Activated CD4-positive, alpha-beta T cell treated with anti-CD3 and anti-CD28 coated beads, Interleukin-2, amount 50 U/mL, for 4 hours (primary cell): ENCODE results near the gene MARCO.
"Not testable (repeated sequence)": the region's sequence is repeated elsewhere in the genome, so short reads cannot be mapped to it uniquely, and the experiment has no call there.

Experiments used
- DNase-seq, 2 experiments: peaks; one replicate each; pipeline ENCODE4 v3.0.0-alpha.2; 2020

The MARCO gene

DNA sequence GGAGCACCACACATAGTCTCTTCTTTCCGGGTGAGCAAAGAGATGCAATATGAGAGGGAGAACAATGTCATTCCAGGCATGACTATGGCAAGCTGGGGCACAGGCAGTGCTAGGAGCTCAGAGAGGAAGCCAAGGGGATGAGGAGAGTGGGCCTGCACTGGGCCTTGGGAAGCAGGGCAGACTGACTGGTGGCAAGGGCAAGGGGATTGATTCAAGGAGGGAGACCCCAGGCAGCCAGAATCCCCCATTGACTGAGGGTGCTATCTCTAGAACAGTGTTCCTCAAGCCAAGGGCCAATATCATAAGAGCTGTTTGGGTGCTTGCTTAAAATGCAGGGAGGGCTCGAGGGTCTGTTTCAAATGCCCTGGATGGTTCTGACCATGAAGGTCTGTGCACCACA lies 36.1 kb downstream of the MARCO start:
- no peak for DNase-seq

DNA sequence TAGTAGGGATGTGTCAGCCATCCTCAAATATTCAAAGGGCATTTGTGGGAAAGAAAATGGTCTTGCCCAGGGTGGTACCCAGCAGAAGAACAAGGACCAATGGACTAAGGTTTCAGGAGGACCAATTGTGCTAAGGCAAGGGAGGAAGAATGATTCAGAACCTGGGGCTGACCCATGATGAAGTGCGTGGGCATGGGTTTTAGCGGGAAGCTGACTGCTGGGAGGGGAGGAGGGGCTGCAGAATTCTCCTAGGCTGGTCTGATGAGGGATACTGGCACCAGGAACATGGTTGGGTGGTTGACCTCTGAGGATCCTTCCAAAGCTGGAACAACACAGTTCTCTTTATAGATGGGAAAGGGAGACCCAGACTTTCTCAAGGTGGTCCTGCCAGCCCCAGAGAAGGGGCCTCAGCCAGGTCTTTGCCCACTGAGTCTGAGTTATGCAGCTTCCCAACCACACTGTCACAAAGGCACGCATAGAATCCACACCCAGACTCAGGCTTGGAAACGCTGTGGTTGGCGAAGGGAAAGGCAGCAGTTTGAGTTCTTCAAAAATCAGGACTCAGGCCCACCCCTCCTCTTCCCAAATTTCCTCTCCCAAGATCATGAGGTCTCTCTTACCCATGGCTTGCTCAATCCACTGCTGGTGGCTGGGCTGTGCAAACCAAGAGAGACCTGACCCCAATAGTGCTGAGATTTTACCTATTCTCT lies 37.3 kb downstream of the MARCO start:
- DNase-seq = no peak

DNA sequence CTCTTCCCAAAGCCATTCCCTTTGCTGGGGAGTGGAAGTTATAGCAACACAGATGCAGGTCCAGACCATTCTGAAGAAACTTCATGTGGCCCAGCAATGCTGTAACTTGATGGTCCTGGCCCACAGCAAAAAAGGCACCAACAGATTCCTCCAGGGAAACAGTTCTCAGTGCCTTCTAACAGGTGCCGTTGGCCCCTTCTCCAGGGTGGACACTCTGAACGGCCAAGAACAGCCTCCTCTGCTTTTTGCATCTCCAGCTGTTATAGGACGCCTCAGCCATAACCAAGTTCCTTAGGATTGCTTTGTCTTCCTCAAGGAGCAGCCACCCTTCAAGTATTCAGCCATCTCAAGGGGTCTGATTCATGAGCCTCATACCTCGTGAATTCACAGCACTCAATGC lies 38.0 kb downstream of the MARCO start:
- no peak for DNase-seq

DNA sequence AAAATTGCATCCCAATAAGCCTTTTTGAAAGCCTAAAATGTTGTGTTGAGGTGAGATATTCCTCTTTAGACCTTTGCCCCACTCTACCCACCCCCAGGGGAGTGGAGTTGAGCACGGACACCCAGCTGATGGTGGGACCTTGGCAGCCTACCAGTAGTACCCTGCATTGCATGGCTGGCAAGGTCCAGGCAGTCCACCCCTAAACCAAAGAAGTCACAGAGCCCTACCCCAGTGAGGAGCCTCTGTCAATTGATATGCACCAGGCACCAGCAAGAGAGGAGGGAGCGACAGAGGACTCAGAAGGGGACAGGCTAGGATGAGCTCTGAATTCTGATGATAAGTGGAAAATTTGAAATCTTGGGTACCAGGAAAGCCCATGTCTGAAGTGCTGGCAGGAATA lies 38.6 kb downstream of the MARCO start:
- no peak for DNase-seq

DNA sequence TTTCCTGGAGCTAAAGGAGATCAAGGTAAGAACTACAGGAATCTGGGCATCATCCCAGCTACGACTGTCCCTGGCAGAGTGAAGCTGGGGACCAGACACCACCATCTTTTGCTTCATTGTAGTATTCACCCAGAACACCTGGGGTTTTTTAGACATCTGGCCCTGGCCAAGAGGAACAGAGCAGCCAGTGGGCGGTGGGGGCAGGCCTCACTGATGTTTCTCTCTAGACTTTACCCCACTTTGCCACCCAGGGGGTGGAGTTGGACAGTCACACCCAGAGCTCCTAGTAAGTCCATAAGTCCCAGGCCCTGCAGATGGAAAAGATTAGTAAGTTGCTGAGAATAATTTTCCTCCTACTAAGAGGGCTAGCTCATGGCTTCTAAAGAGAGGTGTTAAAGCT lies 39.6 kb downstream of the MARCO start:
- DNase-seq = no peak

DNA sequence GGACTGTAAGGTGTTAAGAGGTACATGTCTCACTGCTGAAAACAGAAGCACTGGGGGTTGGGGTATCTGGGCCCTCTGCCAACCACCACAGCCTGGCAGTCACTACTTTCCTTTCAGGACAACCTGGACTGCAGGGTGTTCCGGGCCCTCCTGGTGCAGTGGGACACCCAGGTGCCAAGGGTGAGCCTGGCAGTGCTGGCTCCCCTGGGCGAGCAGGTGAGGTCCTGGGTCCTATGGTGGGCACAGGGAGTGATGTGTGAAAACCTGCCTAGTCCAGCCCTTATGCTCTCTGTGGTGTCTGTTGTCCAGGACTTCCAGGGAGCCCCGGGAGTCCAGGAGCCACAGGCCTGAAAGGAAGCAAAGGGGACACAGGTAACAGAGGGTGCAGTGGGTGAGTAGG lies 40.0 kb downstream of the MARCO start:
- DNase-seq = no peak

DNA sequence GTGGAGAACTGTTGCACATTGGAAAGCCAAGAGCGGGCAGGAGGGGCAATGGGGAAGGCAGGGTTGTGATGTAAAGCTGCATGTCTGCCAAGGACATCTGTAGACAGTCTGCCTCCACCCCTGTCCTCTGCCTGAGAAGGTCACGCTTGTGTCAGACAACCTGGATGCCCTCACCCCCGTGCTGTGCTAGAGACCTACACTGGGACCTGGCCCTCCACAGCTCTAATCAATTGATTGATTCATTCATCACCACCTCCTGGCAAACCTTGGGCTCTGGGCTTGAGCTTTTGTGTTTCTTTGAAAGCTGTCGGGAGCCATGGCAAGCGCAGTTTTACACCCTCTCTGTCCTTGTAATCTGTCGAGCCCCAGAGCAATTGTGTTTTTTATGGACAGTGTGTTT lies 41.1 kb downstream of the MARCO start:
- no peak for DNase-seq

DNA sequence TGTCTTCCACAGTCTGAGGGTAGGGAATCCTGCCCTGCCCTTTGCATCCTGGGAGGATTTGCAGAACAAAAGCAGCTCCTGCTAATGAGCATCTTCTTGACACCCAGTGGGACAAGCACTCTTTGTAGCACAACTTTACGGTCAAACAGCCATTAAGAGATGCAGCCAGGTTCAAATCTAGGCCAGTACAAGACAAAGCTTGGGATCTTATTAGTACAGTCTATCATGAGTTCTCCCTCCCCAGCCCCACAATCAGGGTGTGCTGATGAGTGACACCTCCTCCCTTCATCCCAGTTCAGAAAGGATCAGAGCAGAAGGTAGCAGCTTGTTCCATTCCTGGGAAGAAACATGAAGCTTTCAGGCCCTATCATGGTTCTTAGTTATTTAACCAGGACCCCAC lies 41.9 kb downstream of the MARCO start:
- DNase-seq = no peak

DNA sequence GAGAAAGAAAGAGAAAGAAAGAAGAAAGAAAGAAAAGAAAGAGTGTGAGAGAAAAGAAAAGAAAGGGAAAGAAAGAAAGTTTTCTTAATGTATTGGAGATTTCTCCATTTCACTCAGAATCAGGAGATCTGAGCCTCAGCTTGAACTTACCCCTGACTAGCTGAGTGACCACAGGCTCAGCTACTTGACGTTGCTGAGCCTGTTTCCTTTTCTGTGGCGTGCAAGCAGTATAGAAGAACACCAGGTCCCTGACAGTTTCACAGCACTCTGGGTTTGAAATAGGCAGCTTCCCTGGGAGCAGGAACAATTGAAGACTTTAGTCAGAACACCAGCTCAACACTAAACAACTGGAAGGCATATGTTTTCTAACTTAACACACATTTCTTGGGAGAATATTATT lies 44.7 kb downstream of the MARCO start:
- DNase-seq = no peak

DNA sequence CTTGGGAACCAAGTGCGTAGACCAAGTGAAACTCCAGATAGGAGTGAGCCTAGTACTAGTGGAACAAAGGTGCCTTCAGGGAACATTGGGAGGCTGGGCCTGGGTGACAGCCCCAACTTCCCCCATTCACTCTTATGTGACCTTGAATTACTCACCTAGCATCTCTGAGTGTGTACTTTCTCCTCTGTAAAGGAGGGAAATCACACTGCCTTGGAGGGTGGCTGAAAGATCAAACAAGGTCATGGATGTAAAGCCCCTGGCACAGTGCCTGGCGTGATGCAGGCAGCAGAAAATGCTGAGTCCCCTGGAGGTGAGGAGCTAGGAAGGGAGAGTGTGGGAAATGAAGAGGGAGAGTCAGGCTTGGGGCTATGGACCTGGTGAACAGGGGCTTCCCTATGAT lies 45.9 kb downstream of the MARCO start:
- DNase-seq = no peak

DNA sequence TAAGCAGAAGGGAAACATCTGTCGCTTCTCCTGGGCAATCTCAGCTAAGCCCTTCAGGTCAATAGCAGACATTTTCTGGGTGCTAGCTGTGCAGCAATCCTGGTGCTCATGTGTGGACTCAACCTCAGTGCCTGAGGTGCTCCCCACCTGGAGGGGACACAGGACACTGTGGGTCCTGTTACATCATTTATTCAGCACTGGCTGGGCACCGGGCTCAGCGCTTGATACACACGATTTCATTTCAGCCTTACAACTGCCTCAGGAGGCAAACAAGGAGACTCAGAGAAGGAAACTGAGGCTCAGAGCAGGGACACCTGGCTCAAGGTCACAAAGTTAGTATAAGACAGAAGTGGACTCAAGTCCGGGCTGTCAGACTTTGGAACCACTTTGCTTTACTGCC lies 46.7 kb downstream of the MARCO start:
- DNase-seq = no peak

DNA sequence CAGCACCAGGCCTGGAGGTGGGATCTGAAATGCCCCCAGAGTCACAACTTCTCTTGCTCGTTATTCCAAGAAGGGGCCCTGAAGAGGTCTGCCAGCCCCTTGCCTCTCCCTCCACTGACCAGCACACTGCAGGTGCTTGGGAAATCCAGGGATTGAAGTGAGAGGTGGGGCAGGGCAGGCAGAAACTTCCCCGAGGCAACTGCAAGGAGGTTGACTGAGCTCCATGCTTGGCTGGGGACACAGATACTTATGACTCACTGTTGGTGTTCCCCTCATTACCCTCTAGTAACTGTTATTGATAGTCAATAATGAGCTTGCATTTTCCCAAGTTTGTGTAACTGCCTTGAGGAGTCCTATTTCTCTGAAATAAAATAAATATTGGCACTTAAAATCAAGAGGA lies 47.5 kb downstream of the MARCO start:
- no peak for DNase-seq

DNA sequence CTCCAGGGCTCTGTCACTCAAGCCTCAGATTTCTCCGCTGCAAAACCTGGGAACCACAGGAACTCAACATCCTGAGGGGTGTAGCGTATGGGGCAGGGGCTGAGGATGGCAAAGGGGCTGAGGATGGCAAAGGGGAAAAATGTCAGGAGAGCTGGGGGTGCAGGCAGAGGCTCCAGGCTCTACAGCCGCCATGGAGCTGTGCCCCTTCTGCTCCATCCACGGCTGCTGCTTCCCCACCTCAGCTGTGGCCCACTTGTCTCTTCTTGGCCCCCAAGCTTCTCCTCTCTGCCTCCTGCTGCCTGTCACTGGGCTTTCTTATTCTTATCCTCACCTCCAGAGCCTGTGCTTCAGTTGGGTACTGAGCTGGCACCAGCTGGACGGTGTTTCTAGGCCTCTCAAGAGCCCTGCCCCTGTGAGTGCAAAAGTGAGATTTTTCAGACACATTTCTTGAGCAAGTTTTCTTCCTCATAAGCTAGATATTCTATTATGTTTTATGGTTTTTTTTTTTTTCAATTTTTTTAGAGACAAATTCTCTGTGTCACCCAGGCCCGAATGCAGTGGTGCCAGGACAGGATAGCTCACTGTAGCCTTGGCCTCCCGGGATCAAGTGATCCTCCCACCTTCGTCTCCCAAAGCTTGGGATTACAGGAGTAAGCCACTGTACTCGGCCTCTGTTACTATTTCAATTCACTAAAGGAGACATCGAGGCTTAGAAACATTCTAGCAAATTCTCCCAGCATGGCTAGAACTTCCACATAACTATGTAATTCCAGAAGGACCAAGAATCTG lies 49.0 kb downstream of the MARCO start:
- no peak for DNase-seq

DNA sequence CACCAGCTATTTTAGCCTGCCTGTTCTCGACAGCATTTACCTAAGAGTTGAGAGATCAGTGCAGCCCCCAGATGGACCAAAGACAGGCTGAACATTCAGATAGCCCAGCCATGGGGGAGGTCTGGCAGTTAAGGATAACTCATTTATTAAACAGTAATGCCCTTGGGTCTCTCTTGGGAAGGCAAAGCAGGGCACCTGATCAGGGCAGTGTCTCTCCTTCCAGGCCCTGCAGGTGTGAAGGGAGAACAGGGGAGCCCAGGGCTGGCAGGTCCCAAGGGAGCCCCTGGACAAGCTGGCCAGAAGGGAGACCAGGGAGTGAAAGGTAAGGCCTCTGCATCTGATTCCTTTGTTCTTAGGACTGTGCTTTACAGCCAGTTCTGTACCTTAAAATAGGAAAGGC lies 49.6 kb downstream of the MARCO start:
- DNase-seq = no peak

DNA sequence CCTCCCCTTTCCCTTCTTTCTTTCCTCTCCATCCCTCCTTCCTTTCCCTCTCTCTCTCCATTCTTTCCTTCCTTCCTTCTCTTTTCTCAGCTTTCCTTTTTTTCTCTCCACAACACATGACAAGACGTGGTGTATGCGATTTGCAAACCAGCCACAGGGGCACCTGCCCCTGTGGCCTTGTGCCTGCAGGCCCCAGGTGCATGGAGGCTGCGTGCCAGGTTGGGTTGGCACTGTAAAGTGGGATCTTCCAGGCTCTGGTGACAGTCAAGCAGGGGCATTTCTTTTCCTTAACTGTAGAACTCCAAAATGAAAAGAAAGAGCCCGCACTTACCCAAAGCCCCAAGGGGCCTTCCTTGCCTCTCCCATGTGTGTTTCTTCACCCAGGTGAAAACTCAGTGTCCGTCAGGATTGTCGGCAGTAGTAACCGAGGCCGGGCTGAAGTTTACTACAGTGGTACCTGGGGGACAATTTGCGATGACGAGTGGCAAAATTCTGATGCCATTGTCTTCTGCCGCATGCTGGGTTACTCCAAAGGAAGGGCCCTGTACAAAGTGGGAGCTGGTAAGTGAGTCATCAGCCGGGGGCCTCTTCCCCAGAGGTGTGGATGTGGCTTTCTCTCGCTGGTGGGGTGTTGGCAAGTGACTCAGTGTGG lies 50.9 kb downstream of the MARCO start:
- DNase-seq = no peak

DNA sequence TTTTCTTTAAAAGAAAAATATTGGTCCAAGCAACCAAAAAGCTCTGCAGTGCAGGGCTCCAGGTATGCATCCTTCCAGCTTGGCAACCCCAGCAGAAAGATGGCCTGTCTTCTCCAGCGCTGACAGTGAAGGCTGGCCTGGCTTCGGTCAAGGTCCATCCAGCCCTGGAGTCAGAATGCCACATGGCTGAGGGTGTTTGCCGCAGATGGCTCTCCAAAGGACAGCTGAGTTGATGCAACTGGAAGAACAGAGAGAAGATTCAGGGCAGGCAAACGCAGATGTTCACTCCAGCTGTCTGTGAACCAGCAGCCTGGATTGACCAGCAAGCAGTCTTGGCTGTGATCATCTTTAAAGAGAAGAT lies 51.4 kb downstream of the MARCO start:
- DNase-seq = no peak

DNA sequence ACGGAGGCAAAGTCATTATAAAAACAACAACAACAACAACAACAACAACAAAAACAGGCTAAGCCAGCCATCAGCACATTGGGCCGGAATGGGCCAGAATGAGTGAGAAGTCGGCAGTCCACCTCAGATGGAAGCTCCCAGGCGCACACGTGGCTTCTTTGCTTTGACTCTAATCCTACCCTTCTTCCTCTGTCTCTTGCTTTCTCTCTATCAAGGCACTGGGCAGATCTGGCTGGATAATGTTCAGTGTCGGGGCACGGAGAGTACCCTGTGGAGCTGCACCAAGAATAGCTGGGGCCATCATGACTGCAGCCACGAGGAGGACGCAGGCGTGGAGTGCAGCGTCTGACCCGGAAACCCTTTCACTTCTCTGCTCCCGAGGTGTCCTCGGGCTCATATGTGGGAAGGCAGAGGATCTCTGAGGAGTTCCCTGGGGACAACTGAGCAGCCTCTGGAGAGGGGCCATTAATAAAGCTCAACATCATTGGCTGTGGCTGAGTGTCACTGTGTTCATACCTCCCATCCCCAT lies 52.2 kb downstream of the MARCO start:
- no peak for DNase-seq

DNA sequence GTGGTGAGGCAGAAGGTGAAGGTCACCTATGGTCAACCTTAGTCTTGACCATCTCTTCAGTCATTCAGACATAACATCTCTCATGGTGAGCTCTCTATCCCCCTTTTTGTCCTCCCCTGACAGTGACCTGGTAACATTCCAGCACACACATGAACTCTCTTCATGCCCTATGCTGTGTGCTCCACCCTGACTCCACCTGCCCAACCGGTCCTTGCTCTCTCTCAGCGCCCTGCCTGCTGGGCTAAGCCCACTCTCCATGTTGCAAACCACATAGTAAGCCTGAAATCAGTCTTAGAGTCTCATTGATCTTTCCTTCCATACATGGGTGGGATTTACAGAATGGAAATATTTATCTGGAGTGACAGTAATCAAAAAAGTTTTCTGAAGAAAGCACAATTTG lies 52.8 kb downstream of the MARCO start:
- DNase-seq = no peak

DNA sequence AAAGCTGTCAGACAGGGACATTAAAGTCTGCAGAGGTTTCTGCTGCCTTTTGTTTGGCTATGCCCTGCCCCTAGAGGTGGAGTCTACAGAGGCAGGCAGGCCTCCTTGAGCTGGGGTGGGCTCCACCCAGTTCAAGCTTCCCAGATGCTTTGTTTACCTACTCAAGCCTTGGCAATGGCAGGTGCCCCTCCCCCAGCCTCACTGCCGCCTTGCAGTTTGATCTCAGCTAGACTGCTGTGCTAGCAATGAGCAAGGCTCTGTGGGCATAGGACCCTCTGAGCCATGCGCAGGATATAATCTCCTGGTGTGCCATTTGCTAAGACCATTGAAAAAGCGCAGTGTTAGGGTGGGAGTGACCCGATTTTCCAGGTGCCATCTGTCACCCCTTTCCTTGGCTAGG lies 61.9 kb downstream of the MARCO start:
- DNase-seq = not testable (repeated sequence)

DNA sequence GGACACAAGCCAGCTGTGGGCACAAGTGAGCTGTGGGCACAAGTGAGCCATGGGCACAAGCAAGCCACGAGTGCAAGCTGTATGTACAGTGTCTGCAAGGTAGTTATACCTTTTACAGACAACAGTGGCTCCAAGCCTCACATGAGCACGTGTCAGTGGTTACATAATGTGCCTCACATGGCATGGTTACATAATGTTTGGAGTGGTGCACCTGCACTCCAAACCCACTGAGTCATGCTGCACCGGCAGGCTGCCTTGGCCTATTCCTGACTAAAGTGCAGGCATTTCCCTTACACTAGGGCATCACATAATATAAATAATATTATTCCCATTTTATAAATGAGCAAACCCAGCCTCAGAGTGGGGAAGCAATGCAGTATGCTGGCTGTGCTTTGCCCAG lies 62.6 kb downstream of the MARCO start:
- no peak for DNase-seq

DNA sequence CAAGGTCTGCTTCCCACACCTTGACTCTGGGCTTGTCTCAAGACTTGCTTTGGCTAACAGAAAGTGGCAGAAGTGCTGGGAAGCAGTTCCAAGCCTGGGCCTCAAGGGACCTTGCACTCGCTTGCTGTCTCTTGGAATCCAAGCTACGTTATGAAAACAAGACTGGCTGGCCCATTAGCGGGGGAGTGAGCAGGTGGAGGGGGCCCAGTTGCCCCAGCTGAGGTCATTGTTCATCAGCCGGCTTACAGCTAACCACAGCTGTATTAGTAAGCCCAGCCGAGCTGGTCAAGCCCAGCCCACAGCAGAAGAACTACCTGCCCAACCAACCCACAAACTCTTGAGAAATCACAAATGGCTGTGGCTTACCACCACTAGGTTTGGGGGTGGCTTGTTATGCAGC lies 63.1 kb downstream of the MARCO start:
- no peak for DNase-seq

DNA sequence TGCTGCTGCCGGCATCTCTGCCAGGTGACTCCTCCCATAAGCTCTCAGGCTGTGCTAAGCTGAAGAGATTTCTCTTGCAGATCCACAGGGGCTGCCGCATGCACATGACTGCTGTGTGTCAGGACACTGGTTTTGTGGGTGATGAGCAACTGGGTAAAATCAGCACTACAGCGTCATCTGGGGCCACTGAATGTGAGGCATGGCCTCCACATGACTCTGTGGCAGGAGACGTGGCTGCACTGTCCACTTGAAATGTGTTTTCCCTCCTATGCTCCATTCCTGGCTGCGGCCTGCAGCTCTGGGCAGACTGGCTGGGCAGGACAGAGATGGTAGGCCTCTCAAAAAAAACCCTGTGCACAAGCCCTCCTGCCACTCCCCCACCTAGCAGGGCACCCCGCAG lies 63.6 kb downstream of the MARCO start:
- DNase-seq = no peak

DNA sequence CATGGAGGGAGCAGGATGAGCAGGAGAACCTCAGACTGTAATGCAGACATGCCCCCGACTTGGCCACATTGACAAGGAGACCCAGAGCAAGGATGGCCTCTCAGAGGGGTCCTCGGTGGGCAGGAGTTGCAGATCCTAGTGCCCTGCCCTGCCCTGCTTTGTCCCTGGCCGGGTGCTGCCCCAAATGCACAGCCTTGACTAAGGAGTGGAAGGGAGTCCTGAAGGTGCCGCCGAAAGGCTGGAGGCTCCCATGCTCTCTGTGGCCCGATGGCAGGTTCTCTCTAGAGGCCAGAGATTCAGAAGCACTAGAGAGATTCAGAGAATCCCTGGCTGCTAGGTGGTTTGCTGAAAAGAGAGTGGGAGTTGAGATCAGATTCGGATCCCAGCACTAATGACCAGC lies 64.4 kb downstream of the MARCO start:
- DNase-seq = no peak

DNA sequence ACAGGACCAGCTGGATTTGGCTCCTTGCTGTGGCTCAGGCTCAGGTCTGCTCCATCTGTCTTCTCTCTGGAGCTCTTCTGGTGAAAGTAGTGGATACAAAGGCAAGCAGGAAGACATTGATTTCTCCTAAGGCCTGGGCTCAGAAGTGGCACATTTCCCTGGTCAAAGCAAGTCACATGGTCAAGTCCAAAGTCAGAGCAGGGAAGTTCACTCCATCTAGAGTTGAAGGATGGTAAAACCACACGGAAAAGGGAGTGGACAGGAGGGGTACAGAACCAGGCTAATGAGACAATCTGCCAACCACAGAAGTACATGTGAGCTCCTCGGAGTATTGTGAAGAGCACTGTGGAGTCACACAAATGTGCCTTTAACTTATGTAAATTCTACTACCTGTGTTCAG lies 66.1 kb downstream of the MARCO start:
- DNase-seq = no peak
